ENCODE data around the gene CD69.

DNA sequence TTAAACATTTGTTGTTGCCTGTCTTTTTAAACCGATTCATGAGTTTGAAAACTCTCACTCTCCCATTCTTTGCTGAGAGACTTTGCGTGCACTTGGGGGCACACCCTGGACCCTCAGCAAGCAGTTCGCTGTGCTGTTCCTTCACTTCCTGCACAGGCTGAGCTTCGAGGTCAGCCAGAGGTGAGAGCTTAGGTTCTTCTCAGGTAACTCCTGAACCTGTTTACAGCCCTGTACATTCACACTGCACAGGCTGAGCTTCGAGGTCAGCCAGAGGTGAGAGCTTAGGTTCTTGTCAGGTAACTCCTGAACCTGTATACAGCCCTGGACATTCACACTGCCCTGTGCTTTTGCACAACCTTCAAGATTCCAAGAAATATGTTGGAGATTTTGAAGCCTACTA lies 18.0 kb downstream of the CD69 start:
- TF ChIP-seq CTCF (IDR thresholded peaks at IDR 0.05) (no peak), POLR2A (IDR thresholded peaks at IDR 0.05) (no peak)

All from thyroid gland (tissue), 4 donors.